Hepatic stellate cell (primary cell): ENCODE measurements around the gene NDRG4.

Experiments used
- DNase-seq: peaks from one replicate; pipeline ENCODE4 v3.0.0; 2011; ENCODE audit warnings: low spot score

NDRG4 gene

GRCh38 chr16:58543685-58544084 lies 43.7 kb downstream of the NDRG4 start:
- DNase-seq: no peak

DNA sequence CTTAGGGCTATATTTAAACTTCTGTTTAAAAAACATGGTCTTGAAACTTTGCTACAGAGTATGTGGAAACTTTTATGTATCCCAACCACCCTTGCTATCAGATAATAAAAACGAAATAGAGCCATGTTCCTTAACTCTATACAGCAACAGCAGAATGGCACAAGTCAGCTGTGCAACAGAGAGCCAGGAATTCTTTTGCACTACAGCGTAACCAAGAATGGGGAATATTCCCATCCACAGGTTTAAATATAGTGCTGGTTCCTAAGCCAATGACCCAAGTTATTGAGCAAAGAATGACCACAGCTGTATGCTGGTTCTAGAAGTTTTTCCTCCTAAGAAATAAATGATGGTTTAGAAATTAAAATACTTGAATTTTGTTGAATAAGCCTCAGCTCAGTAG lies 48.4 kb downstream of the NDRG4 start:
- DNase-seq: no peak

GRCh38 chr16:58551496-58551895 lies 51.6 kb downstream of the NDRG4 start:
- DNase-seq: no peak

- no peak for DNase-seq
These were observed 56.7 kb downstream of the NDRG4 start for GRCh38 chr16:58556678-58557077.
